ENCODE data around the gene CDV3.

Gene CDV3

GRCh38 chr3:133574260-133574881, 885 bp downstream of the CDV3 start (continued):
- TF ChIP-seq PRDM10 (tag by site-specific recombination; IDR thresholded peaks at IDR 0.05): peak; percentile 96
- no peak for TF ChIP-seq ZNF221 (tag by site-specific recombination; IDR thresholded peaks at IDR 0.05; ENCODE audit: borderline replicate concordance)
- peak; percentile 73 for TF ChIP-seq HIC1 (tag by site-specific recombination; IDR thresholded peaks at IDR 0.05)
- TF ChIP-seq ZBTB26 (tag by site-specific recombination; optimal IDR thresholded peaks at IDR 0.05): peak; percentile 27
- peak; percentile 84 for TF ChIP-seq GLIS2 (tag by site-specific recombination; IDR thresholded peaks at IDR 0.05)
- TF ChIP-seq ZNF629 (tag by site-specific recombination; IDR thresholded peaks at IDR 0.05): peak; percentile 86
- TF ChIP-seq ZNF561 (tag by site-specific recombination; IDR thresholded peaks at IDR 0.05; ENCODE audit: borderline replicate concordance): 0 out of 2 replicates have a peak, but pooled peaks have one; percentile 15
- TF ChIP-seq ZBTB17 (tag by site-specific recombination; IDR thresholded peaks at IDR 0.05): no peak
- TF ChIP-seq ZNF488 (tag by site-specific recombination; IDR thresholded peaks at IDR 0.05): no peak
- peak; percentile 25; the same call in 1 of the 2 replicates for TF ChIP-seq CTCF (tag by site-specific recombination; IDR thresholded peaks at IDR 0.05)
- TF ChIP-seq ZNF341 (tag by site-specific recombination; IDR thresholded peaks at IDR 0.05; ENCODE audit: low read depth): peak; percentile 19; the same call in 1 of the 2 replicates
- peak; percentile 55 for TF ChIP-seq SP2 (tag by site-specific recombination; IDR thresholded peaks at IDR 0.05)
- no peak for TF ChIP-seq REPIN1 (tag by site-specific recombination; IDR thresholded peaks at IDR 0.05; ENCODE audit: low read depth)

- Histone ChIP-seq H3K4me3 (ENCODE audit: low read depth, low read length) (peak overlapping the region; percentile 85), H3K4me1 (ENCODE audit: control insufficient read depth, insufficient read depth, low read length) (peaks cover 3% of the 10 kb centered on the region; the same call in 1 of the 2 replicates), H3K27ac (ENCODE audit: extremely low read depth, low read depth, low read length) (no peak overlapping the region; the same call in 1 of the 2 replicates), H3K9me3 (ENCODE audit: control insufficient read depth, insufficient read depth, low read depth, low read length) (no peaks in the 10 kb centered on the region), H3K36me3 (ENCODE audit: control insufficient read depth in 2 of 2, insufficient read depth in 1 of 2, low read length in 2 of 2) (peaks cover 17 to 48% of the 10 kb centered on the region in 2 experiments)
- ChIA-PET POLR2A (interaction anchor here (0.7 to 0.9 kb wide), 2 partner anchors 27 to 79 kb away, joined by 4 read pairs; no protein-coding TSS in a partner anchor), CTCF (interaction anchor here (0.6 kb wide), 1 partner anchor 131 kb away, joined by 3 read pairs; no protein-coding TSS in a partner anchor)
- no peak for TF ChIP-seq ZNF560 (tag by site-specific recombination; IDR thresholded peaks at IDR 0.05; ENCODE audit: borderline replicate concordance)
- TF ChIP-seq SCRT1 (tag by site-specific recombination; IDR thresholded peaks at IDR 0.05; ENCODE audit: borderline replicate concordance): no peak
- TF ChIP-seq ZNF10 (tag by site-specific recombination; IDR thresholded peaks at IDR 0.05): no peak
- no peak for TF ChIP-seq ZNF248 (tag by site-specific recombination; IDR thresholded peaks at IDR 0.05)
- no peak for TF ChIP-seq ZNF2 (tag by site-specific recombination; IDR thresholded peaks at IDR 0.05)
- TF ChIP-seq HOXD13 (CRISPR knock-in tag; IDR thresholded peaks at IDR 0.05; ENCODE audit: borderline replicate concordance): no peak
- TF ChIP-seq ZNF138 (tag by site-specific recombination; IDR thresholded peaks at IDR 0.05; ENCODE audit: borderline replicate concordance): no peak
- TF ChIP-seq ZNF221 (tag by site-specific recombination; IDR thresholded peaks at IDR 0.05; ENCODE audit: borderline replicate concordance): no peak
- TF ChIP-seq HOXA7 (CRISPR knock-in tag; IDR thresholded peaks at IDR 0.05; ENCODE audit: borderline replicate concordance): no peak
- TF ChIP-seq ZNF692 (tag by site-specific recombination; IDR thresholded peaks at IDR 0.05): no peak
- no peak for TF ChIP-seq ZBTB1 (tag by site-specific recombination; IDR thresholded peaks at IDR 0.05)
Measured at GRCh38 chr3:133575086-133575485, 1.6 kb downstream of the CDV3 start.

All from HEK293 (cell line).